SK-N-SH (cell line): ENCODE data around the gene MLXIPL. TPM values are rescaled to one million over a fixed set of nuclear protein-coding genes. Genes with fewer than 3 reads are reported as not detected.

Experiments used
- CTCF ChIA-PET: fragments of 300-600, 350-600 bp; formaldehyde crosslinking; extraction: SDS; loops from one replicate; lab custom pipeline; 2021; lab: Yijun Ruan, JAX
- POLR2A ChIA-PET: fragments of 350-600 bp; sonication (Branson Sonifier 250); formaldehyde crosslinking; extraction: SDS; loops from one replicate; lab custom pipeline; 2020; ENCODE audit warnings: antibody characterized with exemption, inconsistent platforms; lab: Yijun Ruan, JAX
- DNase-seq: peaks from one replicate; pipeline ENCODE4 v3.0.0; 2012
- H2AFZ ChIP-seq: fragments of 200-600 bp; sonication (generic); 2 replicates; pipeline ENCODE4 v1.8.1; 2016; ENCODE audit warnings: antibody characterized with exemption, mild to moderate bottlenecking, low read depth
- H3F3A ChIP-seq: fragments of 200-600 bp; sonication (generic); replicated peaks from 2 replicates; pipeline ENCODE3; 2016; ENCODE audit warnings: antibody characterized with exemption, mild to moderate bottlenecking; ENCODE audit not compliant: insufficient read depth
- H3K27ac ChIP-seq, 2 experiments: fragments of 200-500 bp in 1 of 2; fragments of 200-600 bp in 1 of 2; sonication (Bioruptor generic) in 1 of 2; sonication (generic), shearing (Covaris generic) in 1 of 2; 2 replicates each; pipeline versions ENCODE4 v1.5.1 to v1.6.1; 2014 to 2016; ENCODE audit warnings: low read depth in 2 of 2, inconsistent platforms in 1 of 2, low read length in 1 of 2, mild to moderate bottlenecking in 1 of 2, mixed read lengths in 1 of 2
- H3K27me3 ChIP-seq: fragments of 200-600 bp; sonication (generic), shearing (Covaris generic); 2 replicates; pipeline ENCODE4 v1.6.1; 2016; ENCODE audit warnings: mixed run types; ENCODE audit not compliant: insufficient read depth
- H3K36me3 ChIP-seq, 2 experiments: fragments of 200-500 bp in 1 of 2; fragments of 200-600 bp in 1 of 2; sonication (Bioruptor generic) in 1 of 2; sonication (generic) in 1 of 2; replicated peaks in 1 of 2; 2 replicates each; pipeline versions ENCODE3 to v1.5.1; 2014 to 2016; ENCODE audit warnings: low read length in 1 of 2, mild to moderate bottlenecking in 1 of 2; ENCODE audit not compliant: insufficient read depth in 2 of 2, control insufficient read depth in 1 of 2
- H3K4me1 ChIP-seq, 2 experiments: fragments of 200-500 bp in 1 of 2; fragments of 200-600 bp in 1 of 2; sonication (Bioruptor generic) in 1 of 2; sonication (generic), shearing (Covaris generic) in 1 of 2; 2 replicates each; pipeline versions ENCODE4 v1.5.1 to v1.6.1; 2014 to 2016; ENCODE audit warnings: low read depth in 1 of 2, low read length in 1 of 2, mixed run types in 1 of 2; ENCODE audit not compliant: insufficient read depth in 2 of 2, control insufficient read depth in 1 of 2
- H3K4me2 ChIP-seq: fragments of 200-600 bp; sonication (generic), shearing (Covaris generic); 2 replicates; pipeline ENCODE4 v1.6.1; 2017; ENCODE audit warnings: mixed run types
- H3K4me3 ChIP-seq, 2 experiments: fragments of 200-500 bp in 1 of 2; fragments of 200-600 bp in 1 of 2; sonication (Bioruptor generic) in 1 of 2; sonication (generic), shearing (Covaris generic) in 1 of 2; 2 replicates each; pipeline versions ENCODE4 v1.5.1 to v1.8.1; 2014 to 2016; ENCODE audit warnings: low read depth in 2 of 2, inconsistent platforms in 1 of 2, low read length in 1 of 2, mild to moderate bottlenecking in 1 of 2, mixed read lengths in 1 of 2, moderate library complexity in 1 of 2
- H3K79me2 ChIP-seq: fragments of 200-600 bp; sonication (generic); 2 replicates; pipeline ENCODE4 v1.8.1; 2017; ENCODE audit warnings: mild to moderate bottlenecking; ENCODE audit not compliant: insufficient read depth
- H3K9ac ChIP-seq: fragments of 200-600 bp; sonication (generic); 2 replicates; pipeline ENCODE4 v1.6.1; 2017; ENCODE audit warnings: mixed run types
- H3K9me2 ChIP-seq: fragments of 200-600 bp; sonication (generic); 2 replicates; pipeline ENCODE4 v1.6.1; 2017; ENCODE audit warnings: mixed run types
- H3K9me3 ChIP-seq: fragments of 200-600 bp; sonication (generic); 2 replicates; pipeline ENCODE4 v1.6.1; 2017; ENCODE audit warnings: mixed run types, mild to moderate bottlenecking, moderate library complexity
- H4K20me1 ChIP-seq: fragments of 200-600 bp; sonication (generic); 2 replicates; pipeline ENCODE4 v1.6.1; 2017; ENCODE audit warnings: mild to moderate bottlenecking, mixed run types; ENCODE audit not compliant: insufficient read depth
- ELF1 ChIP-seq: IDR thresholded peaks from 2 replicates; pipeline ENCODE4 v1.4.0; 2012
- EP300 ChIP-seq, 2 experiments: IDR thresholded peaks; 2 replicates each; pipeline versions ENCODE4 v1.4.0 to v1.6.1; 2012; ENCODE audit warnings: borderline replicate concordance in 1 of 2, low read depth in 1 of 2, low read length in 1 of 2
- FOSL2 ChIP-seq: IDR thresholded peaks from 2 replicates; pipeline ENCODE4 v1.4.0; 2012; ENCODE audit warnings: low read depth, mild to moderate bottlenecking, moderate library complexity, borderline replicate concordance
- GATA2 ChIP-seq: sonication (generic); formaldehyde crosslinking; IDR thresholded peaks from 2 replicates; pipeline ENCODE4 v1.5.0; 2020; ENCODE audit warnings: mild to moderate bottlenecking, missing genetic modification reagents
- MAX ChIP-seq: IDR thresholded peaks from 2 replicates; pipeline ENCODE4 v1.4.0; 2012; ENCODE audit warnings: low read depth
- MXI1 ChIP-seq: IDR thresholded peaks from 2 replicates; pipeline ENCODE4 v1.6.1; 2012; ENCODE audit warnings: mild to moderate bottlenecking, low read depth, low read length, improper control_type of control experiment
- REST ChIP-seq: IDR thresholded peaks from 2 replicates; pipeline ENCODE4 v1.6.1; 2012; ENCODE audit warnings: mild to moderate bottlenecking, low read depth, low read length, moderate library complexity
- SIN3A ChIP-seq: IDR thresholded peaks from 2 replicates; pipeline ENCODE4 v1.6.1; 2012; ENCODE audit warnings: low read depth, mild to moderate bottlenecking, low read length, moderate library complexity, borderline replicate concordance
- TAF1 ChIP-seq: IDR thresholded peaks from 2 replicates; pipeline ENCODE4 v1.6.1; 2012; ENCODE audit warnings: low read depth, mild to moderate bottlenecking, low read length, moderate library complexity, borderline replicate concordance
- TEAD4 ChIP-seq: IDR thresholded peaks from 2 replicates; pipeline ENCODE4 v1.4.0; 2012; ENCODE audit warnings: mild to moderate bottlenecking, borderline replicate concordance; ENCODE audit not compliant: insufficient read depth
- WGBS: methylation state at CpG from one replicate; pipeline ENCODE4 v1.1.6; 2017; ENCODE audit warnings: low lambda C conversion rate; 5-methylcytosine and 5-hydroxymethylcytosine counted together
- polyA plus RNA-seq, 3 experiments: library from polyadenylated mRNA; depleted of rRNA; stranded (reverse); fragments of >200 nt; gene quantifications; 2 replicates each; pipeline ENCODE4 v1.2.3, GENCODE V29; 2012
- TF ChIP-seq, protein P1 (sequence below): fragments of 200-600 bp; sonication (generic); IDR thresholded peaks from 2 replicates; pipeline ENCODE4 v1.6.1; 2017; ENCODE audit warnings: antibody characterized with exemption, mild to moderate bottlenecking, moderate library complexity
- TF ChIP-seq, protein P2 (sequence below): IDR thresholded peaks from 2 replicates; pipeline ENCODE4 v1.4.0; 2012; ENCODE audit warnings: low read depth, borderline replicate concordance
- TF ChIP-seq, protein P3 (sequence below): IDR thresholded peaks from 2 replicates; pipeline ENCODE4 v1.4.0; 2012; ENCODE audit warnings: low read depth, borderline replicate concordance

The MLXIPL gene
- polyA plus RNA-seq, 1 of the 3 experiments (the other 2 are of a cell fraction) = 0.21 TPM

DNA sequence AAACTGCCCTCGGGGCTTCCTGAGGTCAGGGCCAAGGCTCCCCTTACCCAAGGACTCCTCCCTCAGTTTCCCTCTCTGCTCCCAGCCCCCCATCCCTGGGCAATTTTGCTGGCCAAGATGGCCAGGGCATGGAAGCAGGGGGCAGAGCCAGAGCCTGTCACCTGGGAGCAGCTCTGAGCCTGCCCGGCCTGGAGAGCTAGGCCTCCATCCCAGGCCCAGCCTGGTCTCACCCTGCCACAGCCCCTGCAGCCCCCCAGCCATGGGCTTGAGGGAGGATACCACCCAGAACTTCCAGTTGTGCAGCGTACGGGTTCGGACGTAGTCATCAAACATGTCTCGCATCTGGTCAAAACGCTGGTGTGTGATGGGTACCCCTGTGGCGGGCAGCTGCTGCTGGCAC is 29.0 kb downstream of the MLXIPL start:
- WGBS = 78% methylated on average over 9 of the region's 9 CpGs
- Histone ChIP-seq H3K27me3 (peaks cover 7% of the 10 kb centered on the region; the same call in 1 of the 2 replicates), H3K79me2 (no peaks in the 10 kb centered on the region), H2AFZ (no peak overlapping the region), H3K36me3 (no peaks in the 10 kb centered on the region), H3K9ac (no peak overlapping the region), H4K20me1 (no peaks in the 10 kb centered on the region), H3K4me2 (no peak overlapping the region), H3K9me2 (no peaks in the 10 kb centered on the region), H3K27ac (no peak overlapping the region), H3K4me3 (no peak overlapping the region), H3K9me3 (no peaks in the 10 kb centered on the region), H3K4me1 (no peaks in the 10 kb centered on the region), H3F3A (peaks cover 7% of the 10 kb centered on the region)
- CTCF ChIA-PET = interaction anchor here (1.1 to 8.3 kb wide), 4 partner anchors 12 to 611 kb away, joined by 3 to 82 read pairs (median 14); partner anchors contain the start of gene VPS37D
- TF ChIP-seq MAX (no peak), SIN3A (no peak)
- no peak for DNase-seq
- POLR2A ChIA-PET = no interaction called here

- H3K36me3 ChIP-seq = no peaks in the 10 kb centered on the region
- H3K9ac ChIP-seq = no peak overlapping the region
- H3K4me1 ChIP-seq = no peaks in the 10 kb centered on the region
- DNase-seq = no peak
- H3K27me3 ChIP-seq = peaks cover 4% of the 10 kb centered on the region; the same call in 1 of the 2 replicates
- WGBS = 67% methylated on average over 14 of the region's 14 CpGs
- ChIA-PET POLR2A (no interaction called here), CTCF (interaction anchor here (1.3 to 8.3 kb wide), 4 partner anchors 10 to 141 kb away, joined by 4 to 82 read pairs (median 16); no protein-coding TSS in a partner anchor)
- H3K4me2 ChIP-seq = no peak overlapping the region
- H3F3A ChIP-seq = peaks cover 8% of the 10 kb centered on the region
- TF ChIP-seq, protein P1, sequence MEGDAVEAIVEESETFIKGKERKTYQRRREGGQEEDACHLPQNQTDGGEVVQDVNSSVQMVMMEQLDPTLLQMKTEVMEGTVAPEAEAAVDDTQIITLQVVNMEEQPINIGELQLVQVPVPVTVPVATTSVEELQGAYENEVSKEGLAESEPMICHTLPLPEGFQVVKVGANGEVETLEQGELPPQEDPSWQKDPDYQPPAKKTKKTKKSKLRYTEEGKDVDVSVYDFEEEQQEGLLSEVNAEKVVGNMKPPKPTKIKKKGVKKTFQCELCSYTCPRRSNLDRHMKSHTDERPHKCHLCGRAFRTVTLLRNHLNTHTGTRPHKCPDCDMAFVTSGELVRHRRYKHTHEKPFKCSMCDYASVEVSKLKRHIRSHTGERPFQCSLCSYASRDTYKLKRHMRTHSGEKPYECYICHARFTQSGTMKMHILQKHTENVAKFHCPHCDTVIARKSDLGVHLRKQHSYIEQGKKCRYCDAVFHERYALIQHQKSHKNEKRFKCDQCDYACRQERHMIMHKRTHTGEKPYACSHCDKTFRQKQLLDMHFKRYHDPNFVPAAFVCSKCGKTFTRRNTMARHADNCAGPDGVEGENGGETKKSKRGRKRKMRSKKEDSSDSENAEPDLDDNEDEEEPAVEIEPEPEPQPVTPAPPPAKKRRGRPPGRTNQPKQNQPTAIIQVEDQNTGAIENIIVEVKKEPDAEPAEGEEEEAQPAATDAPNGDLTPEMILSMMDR = no peak
- TF ChIP-seq FOSL2 (no peak), MXI1 (no peak), GATA2 (no peak), ELF1 (no peak), EP300 (IDR thresholded peaks at IDR 0.05; ENCODE audit: borderline replicate concordance in 1 of 2, low read depth in 1 of 2, low read length in 1 of 2) (no peak), TEAD4 (no peak), REST (no peak), TAF1 (no peak)
- TF ChIP-seq, protein P2, sequence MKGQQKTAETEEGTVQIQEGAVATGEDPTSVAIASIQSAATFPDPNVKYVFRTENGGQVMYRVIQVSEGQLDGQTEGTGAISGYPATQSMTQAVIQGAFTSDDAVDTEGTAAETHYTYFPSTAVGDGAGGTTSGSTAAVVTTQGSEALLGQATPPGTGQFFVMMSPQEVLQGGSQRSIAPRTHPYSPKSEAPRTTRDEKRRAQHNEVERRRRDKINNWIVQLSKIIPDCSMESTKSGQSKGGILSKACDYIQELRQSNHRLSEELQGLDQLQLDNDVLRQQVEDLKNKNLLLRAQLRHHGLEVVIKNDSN = no peak
- TF ChIP-seq, protein P3, sequence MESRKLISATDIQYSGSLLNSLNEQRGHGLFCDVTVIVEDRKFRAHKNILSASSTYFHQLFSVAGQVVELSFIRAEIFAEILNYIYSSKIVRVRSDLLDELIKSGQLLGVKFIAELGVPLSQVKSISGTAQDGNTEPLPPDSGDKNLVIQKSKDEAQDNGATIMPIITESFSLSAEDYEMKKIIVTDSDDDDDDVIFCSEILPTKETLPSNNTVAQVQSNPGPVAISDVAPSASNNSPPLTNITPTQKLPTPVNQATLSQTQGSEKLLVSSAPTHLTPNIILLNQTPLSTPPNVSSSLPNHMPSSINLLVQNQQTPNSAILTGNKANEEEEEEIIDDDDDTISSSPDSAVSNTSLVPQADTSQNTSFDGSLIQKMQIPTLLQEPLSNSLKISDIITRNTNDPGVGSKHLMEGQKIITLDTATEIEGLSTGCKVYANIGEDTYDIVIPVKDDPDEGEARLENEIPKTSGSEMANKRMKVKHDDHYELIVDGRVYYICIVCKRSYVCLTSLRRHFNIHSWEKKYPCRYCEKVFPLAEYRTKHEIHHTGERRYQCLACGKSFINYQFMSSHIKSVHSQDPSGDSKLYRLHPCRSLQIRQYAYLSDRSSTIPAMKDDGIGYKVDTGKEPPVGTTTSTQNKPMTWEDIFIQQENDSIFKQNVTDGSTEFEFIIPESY = no peak
- H3K4me3 ChIP-seq = no peak overlapping the region
- no peaks in the 10 kb centered on the region for H3K79me2 ChIP-seq
- no peak overlapping the region for H3K27ac ChIP-seq
- no peaks in the 10 kb centered on the region for H4K20me1 ChIP-seq
- H3K9me2 ChIP-seq = no peaks in the 10 kb centered on the region
- H3K9me3 ChIP-seq = no peaks in the 10 kb centered on the region
- no peak overlapping the region for H2AFZ ChIP-seq
Measured at GRCh38 chr7:73593207-73594045, 30.9 kb downstream of the MLXIPL start.
